ENCODE data around the gene SERTAD4.

SERTAD4 gene

GRCh38 chr1:210292231-210292871 lies 59.8 kb downstream of the SERTAD4 start:
- H3K4me3 ChIP-seq (ENCODE audit: low read length) = peak overlapping the region; percentile 56
- peak; percentile 42 for TF ChIP-seq CTCF (conservative IDR thresholded peaks at IDR 0.05; ENCODE audit: low read depth, low read length)
- no peak for DNase-seq (ENCODE audit: low read depth)

GRCh38 chr1:210293171-210293607 lies 60.6 kb downstream of the SERTAD4 start:
- H3K4me3 ChIP-seq (ENCODE audit: low read length) = no peak overlapping the region
- no peak for TF ChIP-seq CTCF (conservative IDR thresholded peaks at IDR 0.05; ENCODE audit: low read depth, low read length)

GRCh38 chr1:210294999-210295745 lies 62.6 kb downstream of the SERTAD4 start:
- H3K4me3 ChIP-seq (ENCODE audit: low read length) = no peak overlapping the region
- no peak for TF ChIP-seq CTCF (conservative IDR thresholded peaks at IDR 0.05; ENCODE audit: low read depth, low read length)
- DNase-seq (ENCODE audit: low read depth) = peak; percentile 72

More at GRCh38 chr1:210293171-210293607, 60.6 kb downstream of the SERTAD4 start:
- no peak for DNase-seq (ENCODE audit: low read depth)
